Prostate gland (tissue), 2 donors: ENCODE results near the gene RMP24.

Experiments
- CTCF ChIP-seq, 4 experiments: fragments of 200-600 bp in 2 of 4; fragments of 450-650 bp in 2 of 4; sonication (generic) in 2 of 4; IDR thresholded peaks; 1 replicate in 3 of 4; 2 replicates in 1 of 4; pipeline ENCODE4 v1.5.1; 2016 to 2019; ENCODE audit warnings: antibody characterized with exemption in 4 of 4, mild to moderate bottlenecking in 2 of 4, moderate library complexity in 2 of 4
- POLR2A ChIP-seq: fragments of 450-650 bp; IDR thresholded peaks from one replicate; pipeline ENCODE4 v1.6.1; 2016; ENCODE audit warnings: antibody characterized with exemption, mild to moderate bottlenecking
- POLR2AphosphoS5 ChIP-seq: sonication (generic); formaldehyde crosslinking; IDR thresholded peaks from one replicate; pipeline ENCODE4 v1.6.1; 2017; ENCODE audit warnings: antibody characterized with exemption

DNA sequence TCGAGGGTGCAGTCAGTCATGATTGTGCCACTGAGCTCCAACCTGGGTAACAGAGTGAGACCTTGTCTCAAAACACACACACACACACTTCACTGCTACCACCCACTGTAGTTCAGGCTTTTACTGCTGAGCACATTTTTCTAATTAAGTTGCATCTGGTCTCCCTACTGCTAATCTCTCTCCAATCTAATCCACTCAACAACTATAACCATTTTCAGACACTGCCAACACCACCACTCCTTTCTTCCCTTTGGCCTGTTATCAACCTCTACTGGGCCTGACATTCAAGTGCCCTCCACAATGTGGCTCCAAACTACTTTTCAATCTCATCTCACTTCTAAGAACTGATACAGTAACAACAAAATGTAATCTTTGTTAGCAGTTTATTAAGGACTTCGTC lies 44.8 kb downstream of the RMP24 start:
- TF ChIP-seq POLR2A: no peak
- no peak for TF ChIP-seq CTCF (IDR thresholded peaks at IDR 0.05)
- TF ChIP-seq POLR2AphosphoS5: no peak
